Left renal cortex interstitium (tissue), 4 donors: ENCODE measurements around the gene CFD. TPM values are rescaled to one million over a fixed set of nuclear protein-coding genes. Genes with fewer than 3 reads are reported as not detected.
"Not testable (repeated sequence)": the region's sequence is repeated elsewhere in the genome, so short reads cannot be mapped to it uniquely, and the experiment has no call there.

Experiments
- DNase-seq, 4 donors: peaks; one replicate each; pipeline ENCODE4 v3.0.0-alpha.2; 2013; ENCODE audit warnings: low read depth in 4 of 4, low spot score in 2 of 4, missing footprints in 1 of 4
- polyA plus RNA-seq, 4 donors: library from polyadenylated mRNA; unstranded; fragments of 120-200 nt; gene quantifications; one replicate each; pipeline ENCODE4 v1.2.1, GENCODE V29; 2013; ENCODE audit not compliant: insufficient read length in 4 of 4

CFD gene
- polyA plus RNA-seq, 4 donors: 2.2 to 5.4 (median 4.3) TPM

- no peak for DNase-seq
These were observed 9.1 kb upstream of the CFD start for GRCh38 chr19:850221-850978.

- DNase-seq: no peak
These were observed 8.5 kb upstream of the CFD start for GRCh38 chr19:850979-851335.

- no peak for DNase-seq
These were observed 7.1 kb upstream of the CFD start, which contains the start of gene ELANE for GRCh38 chr19:852136-853013. ELANE (plus strand) TSS chr19:852303; CDS start chr19:852329, 26 bp downstream.

- DNase-seq: no peak
These were observed 6.4 kb upstream of the CFD start for GRCh38 chr19:853014-853585.

GRCh38 chr19:853614-854220 is 5.7 kb upstream of the CFD start:
- DNase-seq: not testable (repeated sequence)

- no peak for DNase-seq
These were observed 4.9 kb upstream of the CFD start for GRCh38 chr19:854549-854948.

- DNase-seq: no peak
These were observed 4.3 kb upstream of the CFD start for GRCh38 chr19:855142-855541.

GRCh38 chr19:855566-856120 is 3.8 kb upstream of the CFD start:
- DNase-seq: no peak

GRCh38 chr19:858284-858683 is 1.2 kb upstream of the CFD start:
- no peak for DNase-seq

- DNase-seq: no peak
These were observed 1.8 kb downstream of the CFD start for GRCh38 chr19:861141-861755.

- DNase-seq: no peak
These were observed 2.5 kb downstream of the CFD start for GRCh38 chr19:861756-862580.

GRCh38 chr19:862581-863314 is 3.3 kb downstream of the CFD start:
- DNase-seq: no peak

GRCh38 chr19:863315-863620 is 3.8 kb downstream of the CFD start:
- DNase-seq: no peak

- no peak for DNase-seq
These were observed 7.4 kb downstream of the CFD start for GRCh38 chr19:866769-867300.

- DNase-seq: no peak
These were observed 7.9 kb downstream of the CFD start for GRCh38 chr19:867301-867793.

GRCh38 chr19:867855-868457 is 8.5 kb downstream of the CFD start:
- DNase-seq: no peak

- DNase-seq: no peak
These were observed 9.2 kb downstream of the CFD start for GRCh38 chr19:868458-869244.
